ENCODE data around the gene KLHL13.
"Not testable (repeated sequence)": the region's sequence is repeated elsewhere in the genome, so short reads cannot be mapped to it uniquely, and the experiment has no call there.

KLHL13 gene

GRCh38 chrX:117959045-117959444 is 157.6 kb downstream of the KLHL13 start:
- DNase-seq = no peak
- Histone ChIP-seq H3K4me1 (no peaks in the 10 kb centered on the region), H3K36me3 (no peaks in the 10 kb centered on the region), H3K27ac (no peak overlapping the region), H3K4me3 (no peak overlapping the region), H3K9me3 (no peaks in the 10 kb centered on the region), H3K27me3 (no peaks in the 10 kb centered on the region)
- intact Hi-C loops (cut with DNase I; ENCODE audit: low total_unique reads) = no loop called here
- no peak for TF ChIP-seq CTCF (IDR thresholded peaks at IDR 0.05)

GRCh38 chrX:117957128-117957527 is 159.5 kb downstream of the KLHL13 start:
- no peaks in the 10 kb centered on the region for H3K27me3 ChIP-seq
- no peaks in the 10 kb centered on the region for H3K9me3 ChIP-seq
- DNase-seq = no peak
- no peaks in the 10 kb centered on the region for H3K36me3 ChIP-seq
- H3K4me3 ChIP-seq = no peak overlapping the region
- no peak for TF ChIP-seq CTCF (IDR thresholded peaks at IDR 0.05)
- no peak overlapping the region for H3K27ac ChIP-seq
- H3K4me1 ChIP-seq = no peaks in the 10 kb centered on the region
- intact Hi-C loops (cut with DNase I; ENCODE audit: low total_unique reads) = no loop called here

GRCh38 chrX:117939296-117939695 is 177.3 kb downstream of the KLHL13 start:
- not testable (repeated sequence) for H3K4me3 ChIP-seq, H3K9me3 ChIP-seq, DNase-seq

GRCh38 chrX:117936118-117936517 is 180.5 kb downstream of the KLHL13 start:
- Histone ChIP-seq H3K27me3 (no peaks in the 10 kb centered on the region), H3K9me3 (no peaks in the 10 kb centered on the region), H3K27ac (no peak overlapping the region), H3K4me1 (no peaks in the 10 kb centered on the region), H3K36me3 (no peaks in the 10 kb centered on the region), H3K4me3 (no peak overlapping the region)
- TF ChIP-seq CTCF (IDR thresholded peaks at IDR 0.05) = no peak
- DNase-seq = no peak
- intact Hi-C loops (cut with DNase I; ENCODE audit: low total_unique reads) = no loop called here

More at GRCh38 chrX:117939296-117939695, 177.3 kb downstream of the KLHL13 start:
- H3K27me3 ChIP-seq; H3K4me1 ChIP-seq; intact Hi-C loops (cut with DNase I; ENCODE audit: low total_unique reads); H3K27ac ChIP-seq; H3K36me3 ChIP-seq: not testable (repeated sequence)

- H3K36me3 ChIP-seq; intact Hi-C loops (cut with DNase I; ENCODE audit: low total_unique reads); H3K4me3 ChIP-seq; H3K9me3 ChIP-seq; H3K27me3 ChIP-seq; DNase-seq; H3K27ac ChIP-seq; H3K4me1 ChIP-seq: not testable (repeated sequence)
Observed at GRCh38 chrX:117930116-117930515, 186.5 kb downstream of the KLHL13 start.

GRCh38 chrX:117919755-117920154 is 196.9 kb downstream of the KLHL13 start:
- no peak for TF ChIP-seq CTCF (IDR thresholded peaks at IDR 0.05)

GRCh38 chrX:117910216-117910615 is 206.4 kb downstream of the KLHL13 start:
- H3K4me1 ChIP-seq = no peaks in the 10 kb centered on the region
- intact Hi-C loops (cut with DNase I; ENCODE audit: low total_unique reads) = no loop called here
- no peak overlapping the region for H3K27ac ChIP-seq
- H3K36me3 ChIP-seq = no peaks in the 10 kb centered on the region
- no peaks in the 10 kb centered on the region for H3K27me3 ChIP-seq
- no peak overlapping the region for H3K4me3 ChIP-seq
- DNase-seq = no peak
- no peaks in the 10 kb centered on the region for H3K9me3 ChIP-seq
- TF ChIP-seq CTCF (IDR thresholded peaks at IDR 0.05) = no peak

More at GRCh38 chrX:117919755-117920154, 196.9 kb downstream of the KLHL13 start:
- Histone ChIP-seq H3K36me3 (no peaks in the 10 kb centered on the region), H3K4me1 (no peaks in the 10 kb centered on the region), H3K9me3 (no peaks in the 10 kb centered on the region), H3K27ac (no peak overlapping the region), H3K27me3 (no peaks in the 10 kb centered on the region), H3K4me3 (no peak overlapping the region)
- no peak for DNase-seq
- intact Hi-C loops (cut with DNase I; ENCODE audit: low total_unique reads) = no loop called here

Measured in tibial artery (tissue), 4 donors.